Stimulated activated CD4-positive, alpha-beta T cell treated with anti-CD3 and anti-CD28 coated beads, Interleukin-1b, Interleukin-23, amount 100 ng/mL, for 24 hours (primary cell): ENCODE data around the gene UBR3.
"Not testable (repeated sequence)": the region's sequence is repeated elsewhere in the genome, so short reads cannot be mapped to it uniquely, and the experiment has no call there.

Experiments used
- DNase-seq, 4 experiments: peaks; one replicate each; pipeline ENCODE4 v3.0.0-alpha.2; 2020; ENCODE audit warnings: low read depth in 4 of 4, low spot score in 1 of 4

UBR3 gene

DNA sequence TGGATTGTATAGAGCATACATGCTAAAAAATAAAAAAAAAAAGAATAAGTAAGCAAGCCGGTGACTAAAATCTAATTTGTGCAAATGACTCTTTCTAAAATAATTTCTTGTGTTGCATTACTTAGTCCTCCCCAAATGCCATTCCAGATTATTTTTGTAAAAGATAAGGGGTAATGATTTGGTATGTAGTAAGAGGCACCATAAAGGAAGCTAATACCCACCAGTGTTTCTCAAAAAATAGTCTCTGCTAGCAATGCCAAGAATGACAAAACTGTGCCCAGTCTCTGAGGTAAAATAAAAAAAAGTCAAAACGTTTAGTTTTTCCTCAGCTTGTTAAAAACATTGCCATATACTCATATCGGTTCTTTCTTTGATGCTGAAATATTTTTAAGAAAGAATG is 5.2 kb upstream of the UBR3 start:
- DNase-seq = no peak

DNA sequence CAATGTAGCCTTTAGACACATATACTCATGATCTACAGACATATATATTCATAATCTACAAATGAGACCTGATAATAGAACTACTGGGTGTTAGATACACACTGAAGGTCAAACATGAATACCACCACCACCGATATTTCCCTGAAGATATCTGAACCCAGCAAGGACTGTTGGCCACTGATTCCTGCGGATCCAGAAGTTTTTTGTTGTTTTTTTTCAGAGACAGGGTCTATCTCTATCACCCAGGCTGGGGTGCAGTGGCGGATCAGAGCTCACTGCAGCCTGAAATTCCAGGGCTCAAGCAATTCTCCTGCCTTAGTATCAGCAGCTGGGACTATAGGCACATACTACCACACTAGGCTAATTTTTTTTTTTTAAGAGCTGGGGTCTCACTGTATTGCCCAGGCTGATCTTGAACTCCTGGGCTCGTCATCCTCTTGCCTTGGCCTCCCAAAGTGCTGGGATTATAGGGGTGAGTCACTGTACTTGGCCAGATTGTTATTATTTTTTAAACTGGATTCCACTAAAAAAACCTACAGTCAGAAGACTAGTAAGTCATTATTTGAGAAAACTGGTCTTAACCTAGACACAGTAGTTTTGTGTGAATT is 4.4 kb upstream of the UBR3 start:
- DNase-seq = no peak

DNA sequence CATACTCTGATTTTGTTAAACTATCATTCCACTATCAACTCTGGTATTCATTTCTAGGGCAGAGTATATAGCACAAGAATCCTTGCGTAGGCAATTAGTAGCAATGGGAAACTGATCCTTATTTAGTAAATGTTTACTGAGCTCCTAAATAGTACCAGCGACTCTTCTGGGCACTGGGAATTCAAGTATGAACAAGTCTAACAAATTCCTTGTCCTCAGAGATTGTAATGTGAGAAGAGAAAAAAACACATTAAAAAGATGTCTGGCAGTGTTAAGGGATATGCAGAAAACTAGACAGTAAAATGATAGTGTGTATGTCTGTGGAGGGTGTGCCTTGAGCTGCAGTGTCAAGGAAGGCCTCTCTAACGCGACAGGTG is 3.3 kb upstream of the UBR3 start:
- DNase-seq = no peak

DNA sequence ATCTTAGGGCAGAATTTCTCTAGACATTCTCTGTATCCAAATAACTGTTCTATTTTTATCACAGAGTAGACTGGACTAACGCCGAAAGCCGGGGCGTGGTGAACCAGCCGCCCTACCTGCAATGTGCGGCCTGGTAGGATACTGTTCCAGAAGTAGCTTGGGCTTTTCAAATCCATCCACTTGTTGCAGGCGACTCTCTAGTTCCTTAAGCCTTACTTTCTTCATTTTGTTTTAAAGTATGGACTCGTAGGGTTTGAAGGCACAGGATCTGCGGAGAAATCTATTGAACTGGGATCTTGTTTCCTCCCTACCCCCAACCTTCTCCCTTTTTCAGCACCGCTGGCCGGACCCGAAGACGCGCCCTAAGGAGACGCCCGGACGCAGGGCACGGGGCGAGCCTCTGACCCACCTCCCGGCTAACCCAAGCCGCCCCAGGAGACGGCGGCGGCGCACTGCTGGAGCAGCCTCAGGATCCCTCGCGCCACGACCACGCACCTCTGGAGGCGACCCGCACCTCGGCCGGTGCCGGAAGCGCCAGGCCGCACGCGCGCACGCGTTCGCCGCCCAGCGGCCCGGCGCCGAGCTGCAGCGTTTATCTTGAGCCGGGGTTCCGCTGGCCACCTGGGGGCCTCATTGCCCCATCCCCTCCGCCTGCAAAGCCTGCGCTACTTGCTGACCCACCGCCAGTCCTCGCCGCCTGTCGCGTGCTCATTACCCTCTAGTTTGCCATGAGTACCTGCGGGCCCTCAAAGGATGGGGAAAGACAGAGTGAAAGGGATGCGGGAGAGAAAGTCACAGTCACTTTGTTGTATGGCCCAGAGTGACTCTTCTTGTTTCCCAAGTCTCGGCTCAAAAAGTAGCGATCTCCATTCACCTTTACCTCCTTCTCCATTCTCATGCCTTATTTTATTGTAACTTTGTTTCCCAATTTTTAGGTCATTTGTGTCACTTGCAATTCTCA is 2.6 kb upstream of the UBR3 start, which contains the start of gene METTL5:
TSS of gene METTL5 (minus strand) at position 533 of the 961 bp plus-strand sequence. CDS start at position 225, 308 bp downstream.
- peak; percentile 52 to 72 (median 64) for DNase-seq

DNA sequence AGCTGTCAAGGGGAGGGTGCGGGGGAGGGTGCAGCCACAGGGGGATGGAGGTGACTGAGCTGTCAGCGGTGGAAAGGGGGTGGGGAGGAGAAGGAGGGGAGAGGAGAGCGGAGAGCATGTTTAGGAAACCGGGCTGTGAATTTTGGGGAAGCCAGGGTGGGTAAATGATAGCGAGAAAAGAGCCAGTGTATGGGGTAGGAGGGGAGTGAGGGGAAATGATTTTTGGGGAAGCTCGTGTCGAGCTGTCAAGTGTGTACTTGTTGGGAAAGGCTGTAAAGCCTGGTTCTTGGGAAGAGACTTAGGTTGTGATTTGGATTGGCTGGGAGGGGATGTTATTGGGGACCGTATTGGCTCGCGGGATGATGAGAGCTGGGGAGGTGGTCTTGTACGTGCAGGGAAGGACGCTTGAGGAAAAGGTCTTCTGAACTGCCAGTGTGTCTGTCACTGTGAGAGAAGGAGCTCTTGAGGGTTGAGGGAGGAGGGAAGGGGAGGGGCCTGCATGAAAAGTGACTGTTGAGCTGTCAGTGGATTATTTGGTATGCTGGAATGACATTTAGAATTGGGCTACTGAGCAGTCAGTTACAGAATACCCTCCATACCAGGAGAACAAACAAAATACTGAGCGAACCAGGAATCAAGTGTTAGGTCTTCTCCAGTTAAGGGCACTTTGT is 1.0 kb downstream of the UBR3 start:
- DNase-seq = peak in 3 of 4 experiments; percentile 19 to 38 (median 30)

DNA sequence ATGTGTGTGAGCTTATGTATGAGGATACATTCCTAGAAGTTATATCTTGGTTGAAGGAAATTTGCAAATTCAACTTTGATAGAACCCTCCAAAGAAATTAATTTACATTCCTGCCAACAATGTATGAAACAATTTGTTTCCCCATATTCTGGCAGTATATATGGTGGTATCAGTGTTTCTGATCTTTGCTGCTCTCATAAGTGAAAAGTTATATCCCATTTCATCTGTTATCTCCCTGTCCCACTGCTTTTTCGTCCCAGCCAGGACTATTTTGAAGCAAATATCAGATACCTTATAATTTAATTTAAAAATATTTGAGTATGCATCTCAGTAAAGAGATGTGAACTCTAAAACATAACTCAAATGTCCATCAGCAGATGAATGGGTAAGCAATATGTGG is 7.1 kb downstream of the UBR3 start:
- no peak for DNase-seq

DNA sequence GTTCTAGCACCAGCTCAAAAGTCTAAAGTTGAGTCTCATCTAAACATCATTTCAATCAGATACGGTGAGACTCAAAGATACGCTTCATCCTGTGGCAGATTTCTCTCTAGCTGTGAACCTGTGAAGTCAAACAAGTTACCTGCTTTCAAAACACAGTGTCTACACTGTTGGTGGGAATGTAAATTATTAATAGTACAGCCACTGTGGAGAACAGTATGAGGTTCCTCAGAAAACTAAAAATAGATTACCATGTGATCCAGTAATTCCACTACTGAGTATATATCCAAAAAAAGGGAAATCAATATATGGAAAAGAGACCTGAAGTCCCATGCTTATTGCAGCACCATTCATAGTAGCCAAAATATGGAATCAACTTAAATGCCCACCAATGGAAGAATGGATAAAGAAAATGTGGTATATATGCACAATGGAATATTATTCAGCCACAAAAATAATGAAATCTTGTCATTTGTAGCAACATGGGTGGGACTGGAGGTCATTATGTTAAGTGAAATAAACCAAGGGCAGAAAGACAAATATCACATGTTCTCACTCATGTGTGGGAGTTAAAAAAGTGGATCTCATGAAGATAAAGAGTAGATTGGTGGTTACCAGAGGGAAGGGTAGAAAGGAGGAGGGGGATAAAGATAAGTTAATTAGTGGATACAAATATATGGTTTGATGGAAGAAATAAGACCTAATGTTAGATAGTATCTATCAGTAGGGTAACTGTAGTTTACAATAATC is 11.7 kb downstream of the UBR3 start:
- DNase-seq = no peak

DNA sequence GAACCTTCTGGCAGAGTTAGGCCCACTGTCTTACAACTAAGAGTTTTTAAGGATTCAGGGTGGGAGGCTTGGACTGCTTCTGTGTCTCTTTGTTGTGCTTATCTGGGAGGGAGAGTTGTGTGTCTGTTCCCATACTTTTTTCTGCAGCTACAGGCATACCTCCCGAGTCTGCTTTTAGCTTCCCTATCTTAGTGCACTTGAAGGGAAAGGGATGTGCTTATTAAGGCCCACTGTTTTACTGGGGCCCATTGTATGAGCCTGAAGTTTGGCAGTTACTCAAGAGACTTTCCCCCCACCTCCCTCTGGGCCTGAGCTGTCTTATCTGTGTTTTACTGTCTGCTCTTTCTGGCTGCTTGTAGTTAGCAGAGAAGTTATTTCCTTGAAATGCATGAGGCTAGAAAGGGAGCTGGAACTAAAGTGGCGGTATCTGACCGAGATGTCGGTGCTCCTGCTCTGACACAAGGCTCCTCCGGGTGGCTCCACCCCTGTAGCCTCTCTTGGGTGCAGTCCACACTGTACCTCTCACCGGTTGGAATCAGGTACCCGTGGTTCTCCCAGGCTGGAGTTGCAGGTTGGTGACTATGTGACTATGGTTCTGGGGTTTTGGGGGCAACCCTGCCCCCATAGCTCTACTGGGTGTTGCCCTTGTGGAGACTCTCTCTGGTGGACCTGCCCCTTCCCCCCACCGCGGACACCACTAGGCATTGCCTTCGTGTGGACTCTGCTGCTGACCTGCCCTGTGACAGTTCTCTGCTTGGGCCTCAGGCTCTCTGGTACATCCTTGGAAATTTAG is 12.9 kb downstream of the UBR3 start:
- DNase-seq = no peak

DNA sequence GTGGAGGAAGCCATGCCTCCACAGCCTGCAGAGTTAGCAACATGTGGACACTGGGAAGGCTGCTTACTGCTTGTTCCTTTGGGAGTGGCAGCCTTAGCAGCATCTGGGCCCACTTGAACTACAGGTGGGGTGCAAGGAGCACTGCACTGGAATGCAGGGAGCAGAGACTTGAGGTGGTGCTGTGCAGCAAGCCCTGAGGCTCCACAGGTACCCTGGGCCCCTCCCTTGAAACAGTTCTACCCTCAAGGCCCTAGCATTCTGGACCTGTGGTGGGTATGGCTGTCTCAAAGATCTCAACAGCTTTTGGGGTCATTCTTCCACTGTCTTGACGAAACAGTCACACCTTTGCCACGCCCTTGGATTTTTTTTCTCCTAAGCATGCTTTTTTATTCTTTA is 13.5 kb downstream of the UBR3 start:
- DNase-seq = no peak

DNA sequence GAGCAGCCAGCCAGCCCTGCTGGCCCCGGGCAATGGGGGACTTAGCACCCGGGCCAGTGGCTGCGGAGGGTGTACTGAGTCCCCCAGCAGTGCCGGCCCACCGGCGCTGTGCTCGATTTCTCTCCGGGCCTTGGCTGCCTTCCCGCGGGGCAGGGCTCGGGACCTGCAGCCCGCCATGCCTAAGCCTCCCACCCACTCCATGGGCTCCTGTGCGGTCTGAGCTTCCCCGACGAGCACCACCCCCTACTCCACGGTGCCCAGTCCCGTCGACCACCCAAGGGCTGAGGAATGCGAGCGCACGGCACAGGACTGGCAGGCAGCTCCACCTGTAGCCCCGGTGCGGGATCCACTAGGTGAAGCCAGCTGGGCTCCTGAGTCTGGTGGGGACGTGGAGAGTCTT is 14.4 kb downstream of the UBR3 start:
- DNase-seq = not testable (repeated sequence)

DNA sequence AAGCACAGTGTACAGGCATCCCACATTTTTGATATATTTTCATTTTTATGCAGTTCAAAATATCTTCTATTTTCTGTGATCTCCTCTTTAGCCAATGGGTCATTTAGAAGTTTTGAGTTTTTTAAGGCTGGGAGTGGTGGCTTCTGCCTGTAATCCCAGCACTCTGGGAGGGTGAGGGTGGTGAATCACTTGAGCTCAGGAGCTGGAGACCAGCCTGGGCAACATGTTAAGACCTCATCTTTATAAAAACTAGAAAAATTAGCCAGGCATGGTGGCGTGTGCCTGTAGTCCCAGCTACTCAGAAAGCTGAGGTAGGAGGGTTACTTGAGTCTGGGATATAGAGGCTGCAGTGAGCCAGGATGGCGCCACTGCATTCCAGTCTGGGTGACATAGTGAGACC is 17.8 kb downstream of the UBR3 start:
- DNase-seq = no peak

DNA sequence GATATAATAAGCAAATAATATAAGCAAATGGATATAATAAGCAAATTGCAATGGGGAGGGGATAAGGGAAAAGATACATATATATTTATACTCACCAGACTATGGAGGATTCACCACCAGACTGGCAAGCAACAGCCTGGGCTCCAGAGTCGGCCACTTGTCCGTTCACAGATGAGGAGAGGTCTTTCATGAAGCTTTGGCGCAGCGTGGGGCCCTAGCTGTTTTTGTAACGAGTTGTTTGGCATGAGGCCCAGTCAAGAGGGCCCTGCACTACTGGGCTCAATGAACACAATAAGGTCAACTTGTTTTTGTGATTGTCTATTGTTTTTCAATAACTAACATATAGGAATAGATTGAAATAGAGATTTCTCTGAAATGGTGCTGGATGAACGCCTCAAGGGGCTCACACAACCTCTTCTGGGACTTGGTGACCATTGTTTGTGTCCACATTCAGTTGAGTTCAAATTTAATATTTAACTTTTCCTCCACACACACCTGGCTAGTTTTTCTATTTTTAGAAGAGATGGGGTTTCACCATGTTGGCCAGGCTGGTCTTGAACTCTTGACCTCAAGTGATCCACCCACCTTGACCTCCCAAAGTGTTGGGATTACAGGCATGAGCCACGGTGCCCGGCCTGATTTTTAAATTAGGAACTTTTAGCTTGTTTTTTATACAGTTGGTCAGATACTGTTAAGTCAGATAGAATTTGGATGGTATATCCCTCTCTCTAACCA is 21.9 kb downstream of the UBR3 start:
- DNase-seq = not testable (repeated sequence)

DNA sequence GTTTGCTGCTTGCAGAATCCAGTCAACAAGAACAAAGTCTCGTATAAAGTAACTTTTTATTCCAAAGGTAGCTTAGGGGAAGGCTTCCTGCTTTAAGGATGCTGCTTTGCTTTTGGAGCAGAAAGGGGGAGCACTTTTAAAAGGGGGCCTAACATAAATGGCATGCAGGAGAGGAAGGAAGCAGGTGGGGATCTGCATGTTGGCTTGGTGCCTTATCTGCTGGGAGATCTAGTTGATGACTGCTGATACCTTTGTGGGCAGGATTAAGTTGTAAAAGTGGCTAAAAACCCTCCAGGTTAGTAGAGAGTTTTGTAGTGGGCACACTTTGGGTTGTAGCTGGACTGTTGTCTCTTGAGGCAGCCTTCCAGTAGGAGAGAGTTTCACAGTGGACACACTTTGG is 22.5 kb downstream of the UBR3 start:
- no peak for DNase-seq

DNA sequence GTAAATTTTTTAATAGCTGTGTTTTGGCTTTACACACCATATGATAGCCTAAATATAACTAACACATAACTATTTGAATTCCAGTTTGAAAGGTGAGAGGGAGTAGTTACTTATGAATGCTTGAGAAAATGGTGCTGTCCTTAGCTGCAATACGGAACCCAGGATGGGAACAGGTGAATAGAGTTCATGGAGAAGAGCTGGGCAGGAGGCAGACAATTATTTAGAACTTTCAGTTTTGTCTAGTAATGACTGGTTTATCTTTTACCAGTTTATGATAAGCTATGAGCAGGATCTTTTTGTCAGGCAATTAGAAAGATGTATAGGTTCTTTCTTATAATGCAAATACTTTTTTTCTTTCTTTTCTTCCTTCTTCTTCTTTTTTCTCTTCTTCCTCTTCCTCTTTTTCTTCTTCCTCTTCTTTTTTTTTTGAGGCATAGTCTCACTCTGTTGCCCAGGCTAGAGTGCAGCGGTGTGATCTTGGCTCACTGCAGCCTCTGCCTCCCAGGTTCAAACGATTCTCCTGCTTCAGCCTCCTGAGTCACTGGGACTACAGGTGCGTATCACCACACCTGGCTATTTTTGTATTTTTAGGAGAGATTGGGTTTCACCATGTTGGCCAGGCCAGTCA is 25.9 kb downstream of the UBR3 start:
- DNase-seq = no peak

DNA sequence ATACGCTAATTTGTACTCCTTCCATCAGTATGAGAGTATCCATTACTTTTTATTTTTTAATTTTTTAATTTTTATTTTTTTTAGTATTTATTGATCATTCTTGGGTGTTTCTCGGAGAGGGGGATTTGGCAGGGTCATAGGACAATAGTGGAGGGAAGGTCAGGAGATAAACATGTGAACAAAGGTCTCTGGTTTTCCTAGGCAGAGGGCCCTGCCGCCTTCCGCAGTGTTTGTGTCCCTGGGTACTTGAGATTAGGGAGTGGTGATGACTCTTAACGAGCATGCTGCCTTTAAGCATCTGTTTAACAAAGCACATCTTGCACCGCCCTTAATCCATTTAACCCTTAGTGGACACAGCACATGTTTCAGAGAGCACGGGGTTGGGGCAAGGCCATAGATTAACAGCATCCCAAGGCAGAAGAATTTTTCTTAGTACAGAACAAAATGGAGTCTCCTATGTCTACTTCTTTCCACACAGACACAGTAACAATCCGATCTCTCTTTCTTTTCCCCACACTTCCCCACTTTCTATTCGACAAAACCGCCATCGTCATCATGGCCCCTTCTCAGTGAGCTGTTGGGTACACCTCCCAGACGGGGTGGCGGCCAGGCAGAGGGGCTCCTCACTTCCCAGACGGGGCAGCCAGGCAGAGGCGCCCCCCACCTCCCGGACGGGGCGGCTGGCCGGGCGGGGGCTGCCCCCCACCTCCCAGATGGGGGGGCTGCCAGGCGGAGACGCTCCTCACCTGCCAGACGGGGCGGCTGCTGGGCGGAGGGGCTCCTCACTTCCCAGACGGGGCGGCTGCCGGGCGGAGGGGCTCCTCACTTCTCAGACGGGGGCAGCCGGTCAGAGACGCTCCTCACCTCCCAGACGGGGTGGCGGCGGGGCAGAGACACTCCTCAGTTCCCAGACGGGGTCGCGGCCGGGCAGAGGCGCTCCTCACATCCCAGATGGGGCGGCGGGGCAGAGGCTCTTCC is 28.3 kb downstream of the UBR3 start:
- DNase-seq = not testable (repeated sequence)

DNA sequence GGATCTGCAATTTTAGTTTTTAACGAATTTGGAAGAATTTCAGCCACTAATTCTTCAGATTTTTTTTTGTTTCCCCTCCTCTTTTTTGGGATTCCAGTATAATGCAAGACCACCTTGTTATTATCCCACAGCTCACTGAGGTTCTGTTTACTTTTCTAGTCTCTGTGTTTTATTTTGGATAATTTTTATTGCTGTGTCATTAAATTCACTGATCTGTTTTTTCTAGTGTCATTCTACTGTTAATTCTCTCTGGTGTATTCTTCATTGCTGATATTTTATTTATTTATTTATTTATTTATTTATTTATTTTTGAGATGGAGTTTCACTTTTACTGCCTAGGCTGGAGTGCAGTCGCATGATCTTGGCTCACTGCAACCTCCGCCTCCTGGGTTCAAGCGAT is 32.2 kb downstream of the UBR3 start:
- no peak for DNase-seq

DNA sequence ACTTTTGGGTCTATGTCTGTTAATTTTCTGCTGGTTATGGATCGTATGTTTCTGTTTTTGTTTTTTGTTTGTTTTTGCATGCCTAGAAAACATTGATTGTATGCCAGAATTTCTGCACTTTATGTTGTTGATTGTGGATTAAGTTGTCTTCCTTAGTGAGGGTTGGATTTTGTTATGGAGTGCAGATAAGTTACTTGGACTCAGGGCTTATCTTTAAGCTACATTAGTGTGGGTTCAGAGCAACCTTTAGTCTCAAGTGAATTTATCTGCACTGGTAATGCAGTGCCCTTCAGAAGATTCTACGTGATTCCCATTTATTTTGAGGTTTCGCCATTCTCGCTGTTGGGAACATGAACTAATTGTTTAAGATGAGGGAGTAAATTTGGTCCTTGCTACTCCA is 32.9 kb downstream of the UBR3 start:
- no peak for DNase-seq

DNA sequence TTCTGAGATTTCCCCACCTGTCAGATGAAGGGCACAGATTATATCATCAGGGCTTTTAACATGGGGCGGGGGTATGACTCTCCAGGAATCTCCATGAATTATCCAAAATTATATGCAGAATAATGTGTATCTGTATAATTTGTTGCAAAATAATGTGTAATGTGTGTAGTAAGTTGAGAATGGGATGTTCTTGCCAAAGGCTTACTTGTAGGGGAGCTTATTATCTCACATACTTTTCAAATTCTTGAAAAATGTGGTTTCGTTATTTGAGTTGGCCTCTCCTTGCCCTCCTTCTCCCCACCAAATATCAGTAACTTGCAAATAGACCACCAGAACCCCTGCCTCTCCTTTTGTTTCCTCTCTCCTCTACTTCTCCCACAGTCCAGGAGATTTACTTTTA is 35.6 kb downstream of the UBR3 start:
- DNase-seq = no peak
